LoVo (cell line): ENCODE measurements around the gene FAM156B.
"Not testable (repeated sequence)": the region's sequence is repeated elsewhere in the genome, so short reads cannot be mapped to it uniquely, and the experiment has no call there.

Experiments
- DNase-seq: peaks from one replicate; pipeline ENCODE4 v3.0.0-alpha.2; 2016; ENCODE audit warnings: low spot score

FAM156B gene

GRCh38 chrX:52923781-52924241 lies 26.7 kb downstream of the FAM156B start:
- no peak for DNase-seq

GRCh38 chrX:52930214-52930613 lies 33.1 kb downstream of the FAM156B start:
- DNase-seq = not testable (repeated sequence)

GRCh38 chrX:52933213-52933612 lies 36.1 kb downstream of the FAM156B start:
- DNase-seq = no peak

- no peak for DNase-seq
These were observed 37.0 kb downstream of the FAM156B start for GRCh38 chrX:52933976-52934703.

GRCh38 chrX:52934704-52935469 lies 37.8 kb downstream of the FAM156B start:
- peak; percentile 84 for DNase-seq

GRCh38 chrX:52935470-52935784 lies 38.3 kb downstream of the FAM156B start:
- not testable (repeated sequence) for DNase-seq

GRCh38 chrX:52940704-52941103 lies 43.6 kb downstream of the FAM156B start:
- not testable (repeated sequence) for DNase-seq

GRCh38 chrX:52941728-52942127 lies 44.6 kb downstream of the FAM156B start:
- not testable (repeated sequence) for DNase-seq

- not testable (repeated sequence) for DNase-seq
These were observed 48.8 kb downstream of the FAM156B start for GRCh38 chrX:52945838-52946494.

GRCh38 chrX:52947501-52947900 lies 50.4 kb downstream of the FAM156B start:
- DNase-seq = not testable (repeated sequence)

GRCh38 chrX:52948265-52948664 lies 51.1 kb downstream of the FAM156B start:
- not testable (repeated sequence) for DNase-seq

GRCh38 chrX:52949325-52949724 lies 52.2 kb downstream of the FAM156B start:
- not testable (repeated sequence) for DNase-seq

- DNase-seq = not testable (repeated sequence)
These were observed 52.8 kb downstream of the FAM156B start for GRCh38 chrX:52949884-52950283.
